Measurements from ENCODE around the gene TMEM229B. TPM values are rescaled to one million over a fixed set of nuclear protein-coding genes. Genes with fewer than 3 reads are reported as not detected.

Gene TMEM229B
- total and polyA plus RNA-seq, 2 donors (not counting 1 experiment from before 2014, with no cell fraction given) = 6.9 to 8.2 TPM

DNA sequence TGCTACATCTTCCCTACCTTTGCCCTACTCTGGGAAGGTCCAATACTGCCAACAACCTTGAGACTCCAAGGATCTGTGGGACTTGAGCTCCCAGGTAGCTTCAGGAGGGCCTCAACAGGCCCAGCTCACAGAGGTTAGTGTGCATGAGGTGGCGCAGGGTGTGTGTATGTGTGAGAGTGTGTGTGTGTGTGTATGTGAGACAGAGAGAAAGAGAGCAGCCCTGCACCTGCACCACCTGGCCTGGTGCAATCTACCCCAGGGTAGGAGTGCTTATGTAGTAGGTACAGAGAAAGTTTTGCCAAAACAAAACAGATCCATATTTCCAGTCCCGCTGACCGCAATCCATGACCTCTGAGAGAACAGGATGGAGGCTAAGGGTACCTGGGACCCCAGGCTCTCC lies 24.6 kb downstream of the TMEM229B start:
- ChIA-PET POLR2A (no interaction called here), CTCF (interaction anchor here (1.3 to 1.5 kb wide), 2 partner anchors 53 to 108 kb away, joined by 3 to 5 read pairs; no protein-coding TSS in a partner anchor)
- ATAC-seq (ENCODE audit: low read depth) = no peak
- 100% methylated on average over 2 of the region's 3 CpGs for WGBS (ENCODE audit: insufficient coverage)
- Mint-ChIP-seq H3K9me3 (ENCODE audit: insufficient read depth) (no peaks in the 10 kb centered on the region), H3K27me3 (no peaks in the 10 kb centered on the region), H3K4me3 (no peak overlapping the region), H3K27ac (no peak overlapping the region), H3K4me1 (peaks cover 4% of the 10 kb centered on the region)
- no peaks in the 10 kb centered on the region for H3K36me3 ChIP-seq (replicated peaks in 1 of 2; ENCODE audit: control extremely low read depth in 1 of 2, control insufficient read depth in 1 of 2, extremely low read depth in 1 of 2, insufficient read depth in 2 of 2, low read length in 1 of 2)
- no peaks in the 10 kb centered on the region for H3K79me2 ChIP-seq (ENCODE audit: control insufficient read depth, insufficient read depth, low read length)
- intact Hi-C loops (cut with micrococcal nuclease) = no loop called here
- no peaks in the 10 kb centered on the region for H3K9me3 ChIP-seq (ENCODE audit: control extremely low read depth in 1 of 3, control insufficient read depth in 2 of 3, insufficient read depth in 1 of 3, low read length in 2 of 3)
- DNase-seq = no peak
- H3K27ac ChIP-seq (ENCODE audit: low read length in 2 of 2) = no peak overlapping the region
- no peak for TF ChIP-seq EZH2 (IDR thresholded peaks at IDR 0.05; ENCODE audit: borderline replicate concordance, insufficient read depth, low read depth, low read length, poor library complexity, severe bottlenecking)
- TF ChIP-seq, protein P1, sequence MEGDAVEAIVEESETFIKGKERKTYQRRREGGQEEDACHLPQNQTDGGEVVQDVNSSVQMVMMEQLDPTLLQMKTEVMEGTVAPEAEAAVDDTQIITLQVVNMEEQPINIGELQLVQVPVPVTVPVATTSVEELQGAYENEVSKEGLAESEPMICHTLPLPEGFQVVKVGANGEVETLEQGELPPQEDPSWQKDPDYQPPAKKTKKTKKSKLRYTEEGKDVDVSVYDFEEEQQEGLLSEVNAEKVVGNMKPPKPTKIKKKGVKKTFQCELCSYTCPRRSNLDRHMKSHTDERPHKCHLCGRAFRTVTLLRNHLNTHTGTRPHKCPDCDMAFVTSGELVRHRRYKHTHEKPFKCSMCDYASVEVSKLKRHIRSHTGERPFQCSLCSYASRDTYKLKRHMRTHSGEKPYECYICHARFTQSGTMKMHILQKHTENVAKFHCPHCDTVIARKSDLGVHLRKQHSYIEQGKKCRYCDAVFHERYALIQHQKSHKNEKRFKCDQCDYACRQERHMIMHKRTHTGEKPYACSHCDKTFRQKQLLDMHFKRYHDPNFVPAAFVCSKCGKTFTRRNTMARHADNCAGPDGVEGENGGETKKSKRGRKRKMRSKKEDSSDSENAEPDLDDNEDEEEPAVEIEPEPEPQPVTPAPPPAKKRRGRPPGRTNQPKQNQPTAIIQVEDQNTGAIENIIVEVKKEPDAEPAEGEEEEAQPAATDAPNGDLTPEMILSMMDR (IDR thresholded peaks at IDR 0.05) = no peak
- H3K27me3 ChIP-seq (replicated peaks in 1 of 4; ENCODE audit: control extremely low read depth in 1 of 4, control insufficient read depth in 3 of 4, insufficient read depth in 4 of 4, low read length in 3 of 4) = peaks cover 0 to 4% (median 0%) of the 10 kb centered on the region in 4 experiments
- no peak overlapping the region for H3K9ac ChIP-seq (ENCODE audit: low read length)
- H4K20me1 ChIP-seq (ENCODE audit: control insufficient read depth, insufficient read depth, low read length, poor library complexity, severe bottlenecking) = no peaks in the 10 kb centered on the region
- no peak overlapping the region for H3K4me3 ChIP-seq (ENCODE audit: control extremely low read depth in 1 of 5, extremely low read depth in 1 of 5, insufficient read depth in 1 of 5, low read depth in 2 of 5, low read length in 4 of 5)
- H2AFZ ChIP-seq (ENCODE audit: insufficient read depth, low read depth, low read length, poor library complexity, severe bottlenecking) = no peak overlapping the region
- H3K4me2 ChIP-seq (replicated peaks; ENCODE audit: low read depth, low read length, poor library complexity, severe bottlenecking) = no peak overlapping the region
- no peaks in the 10 kb centered on the region for H3K4me1 ChIP-seq (ENCODE audit: control insufficient read depth in 2 of 2, insufficient read depth in 2 of 2, low read length in 2 of 2)

DNA sequence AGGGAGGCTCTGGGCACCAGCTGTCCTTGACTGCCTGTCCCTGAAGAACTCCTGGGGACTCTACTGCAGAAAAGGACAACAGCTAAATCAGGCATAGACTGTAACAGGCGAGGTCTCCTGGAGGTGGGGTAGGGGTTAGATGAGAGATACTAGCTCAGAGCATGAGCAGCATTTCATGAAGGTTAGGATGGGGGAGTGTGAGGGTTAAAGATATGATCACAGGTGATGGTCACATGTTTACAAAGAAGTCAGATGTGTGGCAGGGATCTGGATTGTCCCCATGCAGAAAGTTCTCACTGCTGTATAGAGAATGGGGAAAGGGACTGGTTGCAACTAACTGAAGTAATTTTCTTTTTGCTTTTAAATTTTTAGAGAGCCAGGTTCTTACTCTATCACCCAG lies 26.5 kb downstream of the TMEM229B start:
- H3K4me3 Mint-ChIP-seq = no peak overlapping the region
- no peak overlapping the region for H3K4me2 ChIP-seq (replicated peaks; ENCODE audit: low read depth, low read length, poor library complexity, severe bottlenecking)
- no peaks in the 10 kb centered on the region for H3K4me1 Mint-ChIP-seq
- no peak overlapping the region for H3K4me3 ChIP-seq (ENCODE audit: control extremely low read depth in 1 of 5, extremely low read depth in 1 of 5, insufficient read depth in 1 of 5, low read depth in 2 of 5, low read length in 4 of 5)
- H3K4me1 ChIP-seq (ENCODE audit: control insufficient read depth in 2 of 2, insufficient read depth in 2 of 2, low read length in 2 of 2) = no peaks in the 10 kb centered on the region
- no peaks in the 10 kb centered on the region for H4K20me1 ChIP-seq (ENCODE audit: control insufficient read depth, insufficient read depth, low read length, poor library complexity, severe bottlenecking)
- H3K27me3 ChIP-seq (replicated peaks in 1 of 4; ENCODE audit: control extremely low read depth in 1 of 4, control insufficient read depth in 3 of 4, insufficient read depth in 4 of 4, low read length in 3 of 4) = peaks cover 0 to 4% (median 0%) of the 10 kb centered on the region in 4 experiments
- intact Hi-C loops (cut with micrococcal nuclease) = no loop called here
- DNase-seq (no peak), ATAC-seq (ENCODE audit: low read depth) (no peak)
- H3K9me3 Mint-ChIP-seq (ENCODE audit: insufficient read depth) = no peaks in the 10 kb centered on the region
- no peaks in the 10 kb centered on the region for H3K9me3 ChIP-seq (ENCODE audit: control extremely low read depth in 1 of 3, control insufficient read depth in 2 of 3, insufficient read depth in 1 of 3, low read length in 2 of 3)
- no peak overlapping the region for H2AFZ ChIP-seq (ENCODE audit: insufficient read depth, low read depth, low read length, poor library complexity, severe bottlenecking)
- CTCF ChIA-PET = interaction anchor here (1.1 kb wide), 1 partner anchor 109 kb away, joined by 4 read pairs; no protein-coding TSS in a partner anchor
- no peak overlapping the region for H3K27ac Mint-ChIP-seq
- POLR2A ChIA-PET = no interaction called here
- H3K36me3 ChIP-seq (replicated peaks in 1 of 2; ENCODE audit: control extremely low read depth in 1 of 2, control insufficient read depth in 1 of 2, extremely low read depth in 1 of 2, insufficient read depth in 2 of 2, low read length in 1 of 2) = no peaks in the 10 kb centered on the region
- 92% methylated on average over 1 of the region's 1 CpG for WGBS (ENCODE audit: insufficient coverage)
- H3K27me3 Mint-ChIP-seq = peaks cover 3% of the 10 kb centered on the region
- no peak overlapping the region for H3K27ac ChIP-seq (ENCODE audit: low read length in 2 of 2)
- no peak for TF ChIP-seq EZH2 (IDR thresholded peaks at IDR 0.05; ENCODE audit: borderline replicate concordance, insufficient read depth, low read depth, low read length, poor library complexity, severe bottlenecking)
- TF ChIP-seq, protein P1 (IDR thresholded peaks at IDR 0.05) = no peak
- H3K9ac ChIP-seq (ENCODE audit: low read length) = no peak overlapping the region
- no peaks in the 10 kb centered on the region for H3K79me2 ChIP-seq (ENCODE audit: control insufficient read depth, insufficient read depth, low read length)
